Measurements from ENCODE around the gene DENND4C.

DNA sequence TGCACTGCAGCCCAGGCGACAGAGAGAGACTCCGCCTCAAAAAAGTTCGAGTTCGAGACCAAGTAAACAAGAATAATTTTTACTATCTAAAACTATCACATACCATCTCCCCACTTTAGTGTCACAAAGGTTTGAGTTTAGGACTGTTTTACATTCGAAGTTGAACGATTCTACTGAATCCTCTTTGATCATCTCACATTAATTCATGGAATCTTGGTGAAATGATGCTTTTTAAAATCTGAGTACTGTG is 150.3 kb downstream of the DENND4C start:
- TF ChIP-seq, protein P1, sequence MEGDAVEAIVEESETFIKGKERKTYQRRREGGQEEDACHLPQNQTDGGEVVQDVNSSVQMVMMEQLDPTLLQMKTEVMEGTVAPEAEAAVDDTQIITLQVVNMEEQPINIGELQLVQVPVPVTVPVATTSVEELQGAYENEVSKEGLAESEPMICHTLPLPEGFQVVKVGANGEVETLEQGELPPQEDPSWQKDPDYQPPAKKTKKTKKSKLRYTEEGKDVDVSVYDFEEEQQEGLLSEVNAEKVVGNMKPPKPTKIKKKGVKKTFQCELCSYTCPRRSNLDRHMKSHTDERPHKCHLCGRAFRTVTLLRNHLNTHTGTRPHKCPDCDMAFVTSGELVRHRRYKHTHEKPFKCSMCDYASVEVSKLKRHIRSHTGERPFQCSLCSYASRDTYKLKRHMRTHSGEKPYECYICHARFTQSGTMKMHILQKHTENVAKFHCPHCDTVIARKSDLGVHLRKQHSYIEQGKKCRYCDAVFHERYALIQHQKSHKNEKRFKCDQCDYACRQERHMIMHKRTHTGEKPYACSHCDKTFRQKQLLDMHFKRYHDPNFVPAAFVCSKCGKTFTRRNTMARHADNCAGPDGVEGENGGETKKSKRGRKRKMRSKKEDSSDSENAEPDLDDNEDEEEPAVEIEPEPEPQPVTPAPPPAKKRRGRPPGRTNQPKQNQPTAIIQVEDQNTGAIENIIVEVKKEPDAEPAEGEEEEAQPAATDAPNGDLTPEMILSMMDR (IDR thresholded peaks at IDR 0.05; ENCODE audit: low read depth, low read length): no peak
- no peak for TF ChIP-seq EZH2phosphoT487 (IDR thresholded peaks at IDR 0.05; ENCODE audit: low read depth)
